Stimulated activated CD8-positive, alpha-beta memory T cell treated with anti-CD3 and anti-CD28 coated beads, Interleukin-7, amount 100 ng/mL, for 1 hour (primary cell): Measurements from ENCODE around the gene SLC31A1.
"Not testable (repeated sequence)": the region's sequence is repeated elsewhere in the genome, so short reads cannot be mapped to it uniquely, and the experiment has no call there.

Experiments
- DNase-seq, 2 donors: peaks; one replicate each; pipeline ENCODE4 v3.0.0-alpha.2; 2020; ENCODE audit warnings: low read depth in 2 of 2

SLC31A1 gene

GRCh38 chr9:113220467-113221002 is 809 bp upstream of the SLC31A1 start:
- DNase-seq = no peak

- DNase-seq = no peak
Measured at GRCh38 chr9:113221800-113222481, 597 bp downstream of the SLC31A1 start.

GRCh38 chr9:113222482-113222841 is 1.1 kb downstream of the SLC31A1 start:
- DNase-seq = no peak

GRCh38 chr9:113223963-113224362 is 2.6 kb downstream of the SLC31A1 start:
- no peak for DNase-seq

GRCh38 chr9:113227436-113227835 is 6.1 kb downstream of the SLC31A1 start:
- DNase-seq = no peak

- DNase-seq = no peak
Measured at GRCh38 chr9:113228130-113228665, 6.9 kb downstream of the SLC31A1 start.

GRCh38 chr9:113231701-113232100 is 10.4 kb downstream of the SLC31A1 start:
- no peak for DNase-seq

- DNase-seq = not testable (repeated sequence)
Measured at GRCh38 chr9:113235701-113236255, 14.4 kb downstream of the SLC31A1 start.

GRCh38 chr9:113237026-113237425 is 15.7 kb downstream of the SLC31A1 start:
- DNase-seq = no peak

- no peak for DNase-seq
Measured at GRCh38 chr9:113238202-113238858, 17.0 kb downstream of the SLC31A1 start.

- no peak for DNase-seq
Measured at GRCh38 chr9:113238859-113239232, 17.5 kb downstream of the SLC31A1 start.

GRCh38 chr9:113241161-113241560 is 19.8 kb downstream of the SLC31A1 start:
- DNase-seq = no peak

GRCh38 chr9:113244556-113244955 is 23.2 kb downstream of the SLC31A1 start:
- DNase-seq = no peak

- no peak for DNase-seq
Measured at GRCh38 chr9:113245894-113246293, 24.6 kb downstream of the SLC31A1 start.

GRCh38 chr9:113246928-113247327 is 25.6 kb downstream of the SLC31A1 start:
- no peak for DNase-seq

GRCh38 chr9:113247640-113248039 is 26.3 kb downstream of the SLC31A1 start:
- no peak for DNase-seq

- not testable (repeated sequence) for DNase-seq
Measured at GRCh38 chr9:113249661-113250060, 28.3 kb downstream of the SLC31A1 start.

GRCh38 chr9:113250807-113251206 is 29.5 kb downstream of the SLC31A1 start:
- DNase-seq = no peak

- DNase-seq = no peak
Measured at GRCh38 chr9:113254991-113255390, 33.6 kb downstream of the SLC31A1 start.

- no peak for DNase-seq
Measured at GRCh38 chr9:113255438-113255837, 34.1 kb downstream of the SLC31A1 start.

- DNase-seq = no peak
Measured at GRCh38 chr9:113257863-113258262, 36.5 kb downstream of the SLC31A1 start.

GRCh38 chr9:113258282-113258681 is 36.9 kb downstream of the SLC31A1 start:
- no peak for DNase-seq
